Measurements from ENCODE around the gene PANX1.
A peak's percentile ranks its signal among the peaks of the same experiment; 100 is the strongest.

PANX1 gene

GRCh38 chr11:94130298-94131046 is 1.8 kb downstream of the PANX1 start:
- DNase-seq, result no peak

- no peak for DNase-seq
These were observed 2.5 kb downstream of the PANX1 start for GRCh38 chr11:94131047-94131717.

GRCh38 chr11:94131718-94132115 is 3.1 kb downstream of the PANX1 start:
- DNase-seq, result no peak

GRCh38 chr11:94132152-94132558 is 3.5 kb downstream of the PANX1 start:
- no peak for DNase-seq

GRCh38 chr11:94132823-94133408 is 4.3 kb downstream of the PANX1 start:
- DNase-seq, result no peak

GRCh38 chr11:94133752-94134151 is 5.1 kb downstream of the PANX1 start:
- DNase-seq, result no peak

GRCh38 chr11:94134651-94135512 is 6.2 kb downstream of the PANX1 start:
- DNase-seq, result peak; percentile 25

- DNase-seq, result no peak
These were observed 10.8 kb downstream of the PANX1 start for GRCh38 chr11:94139416-94139815.

- no peak for DNase-seq
These were observed 11.6 kb downstream of the PANX1 start for GRCh38 chr11:94140154-94140655.

- DNase-seq, result no peak
These were observed 13.1 kb downstream of the PANX1 start for GRCh38 chr11:94141511-94142307.

- DNase-seq, result no peak
These were observed 14.0 kb downstream of the PANX1 start for GRCh38 chr11:94142308-94143281.

- DNase-seq, result no peak
These were observed 15.6 kb downstream of the PANX1 start for GRCh38 chr11:94144216-94144615.

- DNase-seq, result no peak
These were observed 16.0 kb downstream of the PANX1 start for GRCh38 chr11:94144664-94145063.

GRCh38 chr11:94145431-94145830 is 16.8 kb downstream of the PANX1 start:
- no peak for DNase-seq

GRCh38 chr11:94145916-94146315 is 17.3 kb downstream of the PANX1 start:
- no peak for DNase-seq

GRCh38 chr11:94147433-94147845 is 18.8 kb downstream of the PANX1 start:
- no peak for DNase-seq

- DNase-seq, result no peak
These were observed 19.5 kb downstream of the PANX1 start for GRCh38 chr11:94148189-94148588.

- DNase-seq, result no peak
These were observed 20.9 kb downstream of the PANX1 start for GRCh38 chr11:94149431-94150017.

GRCh38 chr11:94150056-94150455 is 21.4 kb downstream of the PANX1 start:
- no peak for DNase-seq
